HG02885 (cell line): Measurements from ENCODE around the gene ACTR1B.
"Not testable (repeated sequence)": the region's sequence is repeated elsewhere in the genome, so short reads cannot be mapped to it uniquely, and the experiment has no call there.

Source experiments
- ATAC-seq: cut with Tn5 transposase; IDR thresholded peaks from one replicate; pipeline ENCODE4 v1.9.1; 2021; ENCODE audit warnings: mild to moderate bottlenecking; ENCODE audit not compliant: unreplicated experiment, poor library complexity

ACTR1B gene

GRCh38 chr2:97663962-97664635 lies at the start of gene ACTR1B:
TSS of gene ACTR1B (minus strand) at chr2:97664044. CDS start at chr2:97663890, 154 bp downstream.
- ATAC-seq: peak; percentile 86

GRCh38 chr2:97712693-97713295 lies 49.0 kb upstream of the ACTR1B start:
- ATAC-seq: no peak

GRCh38 chr2:97712175-97712574 lies 48.3 kb upstream of the ACTR1B start:
- ATAC-seq: not testable (repeated sequence)

DNA sequence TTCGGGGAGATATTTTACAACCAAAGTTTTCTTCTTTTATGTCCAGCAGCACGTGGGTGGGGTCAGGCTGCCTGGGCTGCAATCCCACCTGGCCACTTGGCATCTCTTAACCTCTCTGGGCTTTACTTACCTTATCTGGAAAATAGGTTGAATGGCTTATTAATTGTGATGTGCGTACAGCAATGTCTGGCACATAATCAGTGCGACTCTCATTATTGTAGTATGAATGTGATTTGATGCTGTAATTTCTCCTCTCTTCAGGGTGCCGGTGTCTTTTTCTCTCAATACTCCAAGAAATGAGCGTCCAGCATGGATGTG lies 47.5 kb upstream of the ACTR1B start:
- no peak for ATAC-seq

GRCh38 chr2:97708608-97709007 lies 44.8 kb upstream of the ACTR1B start:
- no peak for ATAC-seq

- no peak for ATAC-seq
Measured at GRCh38 chr2:97708048-97708380, 44.2 kb upstream of the ACTR1B start.

- no peak for ATAC-seq
Measured at GRCh38 chr2:97707362-97708047, 43.7 kb upstream of the ACTR1B start.

- ATAC-seq: no peak
Measured at GRCh38 chr2:97706708-97707345, 43.0 kb upstream of the ACTR1B start.

- no peak for ATAC-seq
Measured at GRCh38 chr2:97706112-97706511, 42.3 kb upstream of the ACTR1B start.

DNA sequence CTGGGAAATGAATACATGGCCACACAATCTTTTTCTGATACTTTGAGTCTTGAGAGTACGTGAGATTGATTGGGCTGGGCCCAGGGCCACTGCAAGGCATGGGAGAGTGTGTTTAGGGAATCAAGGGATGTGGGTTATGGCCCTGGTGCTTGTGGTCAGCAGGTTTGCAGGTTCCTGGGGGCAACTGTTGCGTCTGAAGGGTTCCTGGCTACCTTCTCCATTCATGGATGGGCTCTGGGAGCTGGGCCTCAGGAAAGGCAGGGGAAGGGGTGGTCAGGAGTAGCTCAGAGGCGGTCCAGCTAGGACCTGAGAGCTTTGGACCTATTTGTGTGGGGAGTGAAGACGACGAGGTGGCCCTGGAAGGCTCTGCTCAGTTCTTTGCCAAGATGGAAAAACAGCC lies 41.1 kb upstream of the ACTR1B start:
- ATAC-seq: no peak

GRCh38 chr2:97703741-97704140 lies 39.9 kb upstream of the ACTR1B start:
- no peak for ATAC-seq

- no peak for ATAC-seq
Measured at GRCh38 chr2:97702731-97703470, 39.1 kb upstream of the ACTR1B start.

GRCh38 chr2:97701851-97702465 lies 38.1 kb upstream of the ACTR1B start:
- ATAC-seq: no peak

DNA sequence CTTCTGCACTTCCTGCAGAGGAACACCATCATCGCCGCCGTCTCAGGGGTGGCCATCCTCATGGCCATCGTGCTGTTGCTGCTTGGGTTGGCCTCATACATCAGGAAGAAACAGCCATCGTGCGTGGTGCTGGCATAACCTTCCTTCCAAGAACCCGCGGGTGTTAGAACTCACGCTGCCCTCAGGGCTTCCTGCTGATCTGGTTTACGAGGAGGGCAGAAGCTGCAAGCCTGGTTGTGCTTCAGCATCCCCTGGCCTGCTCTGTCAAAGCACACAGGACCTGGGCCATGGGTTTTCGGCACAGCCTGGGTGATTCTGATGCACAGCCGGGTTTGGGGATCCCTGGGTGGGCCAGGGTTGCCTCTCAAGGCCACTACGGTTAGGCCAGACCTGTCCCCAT lies 37.3 kb upstream of the ACTR1B start:
- ATAC-seq: no peak

DNA sequence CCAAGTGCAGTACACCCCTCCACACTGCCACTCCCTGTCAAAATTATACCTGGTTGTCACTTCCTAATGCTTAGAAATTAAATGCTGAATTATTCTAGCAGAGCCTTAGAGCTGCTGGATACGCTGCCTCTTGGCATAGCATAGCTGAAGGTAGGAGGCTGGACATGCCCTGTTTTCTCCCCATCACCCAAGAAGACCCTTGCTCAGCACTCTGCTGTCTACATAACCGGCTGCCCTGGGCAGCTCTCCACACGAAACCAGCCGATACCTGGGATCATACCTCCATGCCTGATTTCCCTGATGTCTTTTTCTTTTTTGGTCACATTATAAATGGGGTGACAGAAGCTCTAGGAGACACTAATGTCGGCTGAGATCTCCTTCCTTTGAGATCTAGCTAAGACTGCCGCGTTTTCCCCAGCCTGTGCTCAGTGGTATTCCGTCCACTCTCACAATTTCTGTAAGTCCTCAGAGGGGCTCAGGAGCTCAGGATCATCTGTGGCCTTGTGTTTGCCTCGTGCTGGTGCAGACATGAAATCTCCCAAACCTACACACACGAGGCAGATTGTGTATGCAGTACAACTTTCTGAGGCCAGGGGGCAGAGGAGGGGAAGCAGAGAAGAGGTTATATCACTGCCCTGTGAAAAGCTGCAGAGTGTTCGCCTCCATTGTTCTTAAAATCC lies 36.1 kb upstream of the ACTR1B start:
- ATAC-seq: peak; percentile 67

DNA sequence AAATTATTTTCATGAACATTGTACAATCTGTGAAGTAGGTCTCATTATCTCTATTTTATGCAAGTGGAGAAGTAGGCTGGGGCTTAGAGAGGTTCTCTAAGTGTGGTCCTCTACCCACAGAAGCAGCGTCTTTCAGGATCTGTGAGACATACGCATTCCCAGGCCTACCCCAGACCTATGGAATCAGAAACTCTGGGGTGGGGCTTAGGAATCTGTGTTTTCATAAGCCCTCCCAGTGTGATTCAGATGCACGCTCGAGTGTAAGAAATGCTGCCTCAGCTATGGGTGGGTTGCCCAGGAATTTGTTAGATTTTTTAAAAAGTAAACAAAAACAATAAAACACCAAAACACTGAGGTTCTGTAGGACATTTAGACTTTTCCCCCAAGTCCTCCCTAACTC lies 34.7 kb upstream of the ACTR1B start:
- no peak for ATAC-seq

DNA sequence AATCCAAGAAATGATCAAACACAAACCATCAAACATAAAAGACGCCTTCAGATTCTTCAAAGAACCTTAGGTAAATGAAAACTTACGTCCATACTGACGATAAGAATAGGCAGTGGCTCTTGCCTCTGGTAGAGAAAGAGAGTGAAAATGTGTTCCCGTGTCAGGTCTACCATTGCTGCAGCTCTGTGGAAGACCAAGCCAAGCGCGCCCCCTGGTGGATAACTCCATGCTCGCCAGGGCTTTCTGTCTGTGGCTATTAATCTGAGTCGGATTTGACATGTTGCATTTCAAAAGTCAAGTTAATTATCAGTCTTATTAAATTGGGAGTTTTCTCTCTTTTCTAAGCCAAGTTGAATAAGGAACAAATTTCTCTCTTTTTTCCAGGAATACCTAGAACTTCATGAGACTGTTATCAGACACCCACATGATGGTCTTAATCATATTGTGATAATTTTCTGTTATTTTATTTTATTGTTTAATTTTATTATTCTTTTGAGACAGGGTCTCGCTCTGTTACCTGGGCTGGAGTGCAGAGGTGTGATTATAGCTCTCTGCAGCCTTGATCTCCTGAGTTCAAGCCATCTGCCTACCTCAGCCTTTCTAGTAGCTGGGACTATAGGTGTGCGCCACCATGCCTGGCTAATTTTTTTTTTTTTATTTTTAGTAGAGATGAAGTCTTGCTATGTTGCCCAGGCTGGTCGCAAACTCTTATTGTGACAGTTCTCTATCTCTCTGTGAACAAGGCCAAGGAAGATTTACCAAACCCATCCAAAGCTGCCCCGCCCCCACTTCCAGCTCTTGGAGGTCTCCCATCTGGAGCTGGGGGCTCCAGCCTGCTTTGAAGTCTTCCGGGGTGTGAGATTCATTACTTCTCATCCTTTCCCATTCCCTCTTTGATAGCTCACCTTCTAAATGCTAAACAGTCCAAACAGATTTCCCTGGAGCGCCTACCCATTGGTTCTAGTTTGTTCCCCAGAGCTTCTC lies 33.7 kb upstream of the ACTR1B start:
- peak; percentile 71 for ATAC-seq

DNA sequence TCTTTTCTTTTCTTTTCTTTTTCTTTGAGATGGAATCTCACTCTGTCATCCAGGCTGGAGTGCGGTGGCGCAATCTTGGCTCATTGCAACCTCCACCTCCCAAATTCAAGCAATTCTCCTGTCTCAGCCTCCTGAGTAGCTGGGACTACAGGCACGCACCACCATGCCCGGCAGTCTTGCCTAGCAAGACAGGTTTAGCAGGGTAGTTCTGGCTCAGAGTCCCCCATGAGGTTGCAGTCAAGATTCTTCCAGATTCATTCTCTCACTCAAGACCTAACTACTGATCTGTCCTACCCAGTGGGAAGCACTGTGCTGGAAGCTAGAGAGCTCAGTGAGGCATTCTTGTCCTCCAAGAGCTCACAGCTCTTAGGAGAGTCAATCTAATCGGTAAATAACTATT lies 31.9 kb upstream of the ACTR1B start:
- no peak for ATAC-seq

- ATAC-seq: no peak
Measured at GRCh38 chr2:97693476-97693875, 29.6 kb upstream of the ACTR1B start.
